PC-3 (cell line): Measurements from ENCODE around the gene KLHL25. TPM values are rescaled to one million over a fixed set of nuclear protein-coding genes. Genes with fewer than 3 reads are reported as not detected.

ENCODE experiments used
- ATAC-seq: fragments of 200-7000 bp; cut with Tn5 transposase; 2 replicates; pipeline ENCODE4 v1.9.1; 2020; ENCODE audit warnings: mild to moderate bottlenecking, moderate library complexity
- BruUV-seq: library from RNA; stranded (reverse); fragments of 400-500 nt; replicated peaks from 2 replicates; lab custom pipeline; 2021; lab: Mats Ljungman, UMichigan
- CTCF ChIA-PET: fragments of 300-600 bp; sonication (Branson Sonifier 250); formaldehyde crosslinking; loops from one replicate; lab custom pipeline; 2022; ENCODE audit warnings: antibody characterized with exemption; lab: Charles Lee
- POLR2A ChIA-PET: fragments of 300-600 bp; sonication (Branson Sonifier 250); formaldehyde crosslinking; loops from one replicate; lab custom pipeline; 2022; ENCODE audit warnings: antibody characterized with exemption; ENCODE audit not compliant: unreplicated experiment; lab: Charles Lee
- DNase-seq: peaks from one replicate; pipeline ENCODE4 v3.0.0-alpha.2; 2015
- H2AFZ ChIP-seq: fragments of 300-600 bp; sonication (generic); 2 replicates; pipeline ENCODE4 v1.6.0; 2016; ENCODE audit warnings: antibody characterized with exemption, low read length
- H3F3A ChIP-seq: fragments of 300-600 bp; sonication (generic); one replicate; pipeline ENCODE4 v1.6.0; 2017; ENCODE audit warnings: antibody characterized with exemption, low read length, control low read depth, mild to moderate bottlenecking; ENCODE audit not compliant: unreplicated experiment
- H3K27ac ChIP-seq: fragments of 300-600 bp; sonication (generic); 2 replicates; pipeline ENCODE4 v1.5.1; 2016; ENCODE audit warnings: mild to moderate bottlenecking, low read length
- H3K27me3 ChIP-seq: fragments of 300-600 bp; sonication (generic); 2 replicates; pipeline ENCODE4 v1.6.1; 2016; ENCODE audit warnings: low read length, mixed read lengths
- H3K36me3 ChIP-seq: fragments of 300-600 bp; sonication (generic); 2 replicates; pipeline ENCODE4 v1.6.1; 2016; ENCODE audit warnings: low read depth, mixed run types, low read length, mixed read lengths
- H3K4me1 ChIP-seq: fragments of 300-600 bp; sonication (generic); 2 replicates; pipeline ENCODE4 v1.5.1; 2016; ENCODE audit warnings: low read length; ENCODE audit not compliant: insufficient read depth
- H3K4me2 ChIP-seq: fragments of 300-600 bp; sonication (generic); 2 replicates; pipeline ENCODE4 v1.6.0; 2016; ENCODE audit warnings: low read length
- H3K4me3 ChIP-seq: fragments of 300-600 bp; sonication (generic); 2 replicates; pipeline ENCODE4 v1.5.1; 2016; ENCODE audit warnings: mild to moderate bottlenecking, low read length, mixed read lengths
- H3K79me2 ChIP-seq: fragments of 300-600 bp; sonication (generic); 2 replicates; pipeline ENCODE4 v1.6.1; 2017; ENCODE audit warnings: low read length, mixed read lengths
- H3K9ac ChIP-seq: fragments of 300-600 bp; sonication (generic); 2 replicates; pipeline ENCODE4 v1.6.0; 2016; ENCODE audit warnings: mild to moderate bottlenecking, low read length
- H3K9me2 ChIP-seq: fragments of 300-600 bp; sonication (generic); replicated peaks from 2 replicates; pipeline ENCODE4 v1.6.1; 2016; ENCODE audit warnings: mixed run types, low read length, mixed read lengths
- H3K9me3 ChIP-seq: fragments of 300-600 bp; sonication (generic); 2 replicates; pipeline ENCODE4 v1.6.1; 2016; ENCODE audit warnings: low read length, mixed read lengths
- H4K20me1 ChIP-seq: fragments of 300-600 bp; sonication (generic); 2 replicates; pipeline ENCODE4 v1.6.1; 2016; ENCODE audit warnings: low read length, mixed read lengths
- EZH2 ChIP-seq: fragments of 300-600 bp; sonication (generic); IDR thresholded peaks from one replicate; pipeline ENCODE4 v1.6.1; 2017; ENCODE audit warnings: antibody characterized with exemption, mild to moderate bottlenecking, low read length; ENCODE audit not compliant: unreplicated experiment
- EZH2phosphoT487 ChIP-seq: fragments of 300-600 bp; sonication (generic); IDR thresholded peaks from 2 replicates; pipeline ENCODE4 v1.6.1; 2018; ENCODE audit warnings: mild to moderate bottlenecking, antibody characterized with exemption, low read length, borderline replicate concordance
- intact Hi-C: fragments of 100-400 bp; cut with micrococcal nuclease; formaldehyde crosslinking; loops from 2 replicates; pipeline ENCODE4 v1.9.0; 2023
- total RNA-seq: library from RNA; depleted of rRNA; stranded (reverse); fragments of >200 nt; gene quantifications from 2 replicates; pipeline ENCODE4 v1.2.3, GENCODE V29; 2014
- TF ChIP-seq, protein P1 (sequence below): fragments of 300-600 bp; sonication (generic); conservative IDR thresholded peaks from 2 replicates; pipeline ENCODE4 v1.5.1; 2017; ENCODE audit warnings: antibody characterized with exemption, low read depth, mild to moderate bottlenecking, low read length

Gene KLHL25
- total RNA-seq, 1 experiment from 2014 or later = 7.2 TPM

DNA sequence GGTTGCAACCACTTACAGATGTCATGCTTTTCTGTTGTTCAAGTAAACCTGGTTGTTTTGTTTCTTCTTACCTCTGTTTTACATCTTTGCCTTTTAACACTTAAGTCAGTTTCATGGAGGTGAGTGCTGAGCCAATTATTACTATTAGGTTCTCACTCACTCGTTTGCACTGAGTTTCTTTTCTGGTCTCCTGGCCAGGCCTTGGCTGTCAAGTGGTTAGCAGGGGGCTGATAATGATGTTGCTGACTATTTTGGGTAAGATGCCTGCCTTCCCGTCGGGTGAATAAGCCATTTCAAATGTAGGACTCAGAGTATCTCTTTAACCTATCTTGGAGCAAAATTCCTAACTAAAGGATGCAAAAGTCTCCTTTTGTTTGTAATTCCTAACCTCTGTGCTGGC, 78.5 kb downstream of the KLHL25 start:
- TF ChIP-seq EZH2phosphoT487 = no peak
- TF ChIP-seq, protein P1, sequence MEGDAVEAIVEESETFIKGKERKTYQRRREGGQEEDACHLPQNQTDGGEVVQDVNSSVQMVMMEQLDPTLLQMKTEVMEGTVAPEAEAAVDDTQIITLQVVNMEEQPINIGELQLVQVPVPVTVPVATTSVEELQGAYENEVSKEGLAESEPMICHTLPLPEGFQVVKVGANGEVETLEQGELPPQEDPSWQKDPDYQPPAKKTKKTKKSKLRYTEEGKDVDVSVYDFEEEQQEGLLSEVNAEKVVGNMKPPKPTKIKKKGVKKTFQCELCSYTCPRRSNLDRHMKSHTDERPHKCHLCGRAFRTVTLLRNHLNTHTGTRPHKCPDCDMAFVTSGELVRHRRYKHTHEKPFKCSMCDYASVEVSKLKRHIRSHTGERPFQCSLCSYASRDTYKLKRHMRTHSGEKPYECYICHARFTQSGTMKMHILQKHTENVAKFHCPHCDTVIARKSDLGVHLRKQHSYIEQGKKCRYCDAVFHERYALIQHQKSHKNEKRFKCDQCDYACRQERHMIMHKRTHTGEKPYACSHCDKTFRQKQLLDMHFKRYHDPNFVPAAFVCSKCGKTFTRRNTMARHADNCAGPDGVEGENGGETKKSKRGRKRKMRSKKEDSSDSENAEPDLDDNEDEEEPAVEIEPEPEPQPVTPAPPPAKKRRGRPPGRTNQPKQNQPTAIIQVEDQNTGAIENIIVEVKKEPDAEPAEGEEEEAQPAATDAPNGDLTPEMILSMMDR = no peak
- TF ChIP-seq EZH2 = no peak
- H3F3A ChIP-seq = no peaks in the 10 kb centered on the region
- no peaks in the 10 kb centered on the region for H4K20me1 ChIP-seq
- no peaks in the 10 kb centered on the region for H3K4me1 ChIP-seq
- ChIA-PET CTCF (no interaction called here), POLR2A (no interaction called here)
- H3K27me3 ChIP-seq = no peaks in the 10 kb centered on the region
- H3K27ac ChIP-seq = no peak overlapping the region
- no peaks in the 10 kb centered on the region for H3K9me2 ChIP-seq
- no peak overlapping the region for H2AFZ ChIP-seq
- H3K9ac ChIP-seq = no peak overlapping the region
- no peak overlapping the region for H3K4me3 ChIP-seq
- ATAC-seq (no peak), DNase-seq (no peak)
- no peaks in the 10 kb centered on the region for H3K9me3 ChIP-seq
- intact Hi-C loops = no loop called here
- peaks cover 9% of the 10 kb centered on the region; the same call in 1 of the 2 replicates for H3K36me3 ChIP-seq
- no peak overlapping the region for H3K4me2 ChIP-seq
- no TSS peak for BruUV-seq
- H3K79me2 ChIP-seq = no peaks in the 10 kb centered on the region

GRCh38 chr15:85711580-85712192, 83.0 kb downstream of the KLHL25 start:
- DNase-seq = no peak
- H3K9me3 ChIP-seq = no peaks in the 10 kb centered on the region
- no peak overlapping the region for H3K4me2 ChIP-seq
- H3K4me1 ChIP-seq = no peaks in the 10 kb centered on the region
- H3K27ac ChIP-seq = no peak overlapping the region
- intact Hi-C loops = no loop called here
- no peaks in the 10 kb centered on the region for H4K20me1 ChIP-seq
- H3K9ac ChIP-seq = no peak overlapping the region
- H3K9me2 ChIP-seq = no peaks in the 10 kb centered on the region
- H3K79me2 ChIP-seq = no peaks in the 10 kb centered on the region
- no peak overlapping the region for H3K4me3 ChIP-seq
- no peaks in the 10 kb centered on the region for H3K36me3 ChIP-seq
- TF ChIP-seq, protein P1 = no peak
- no peak for TF ChIP-seq EZH2
- TF ChIP-seq EZH2phosphoT487 = no peak
- ChIA-PET CTCF (no interaction called here), POLR2A (no interaction called here)
- H2AFZ ChIP-seq = no peak overlapping the region
- no TSS peak for BruUV-seq
- H3F3A ChIP-seq = no peaks in the 10 kb centered on the region
- H3K27me3 ChIP-seq = no peaks in the 10 kb centered on the region
- ATAC-seq = no peak

DNA sequence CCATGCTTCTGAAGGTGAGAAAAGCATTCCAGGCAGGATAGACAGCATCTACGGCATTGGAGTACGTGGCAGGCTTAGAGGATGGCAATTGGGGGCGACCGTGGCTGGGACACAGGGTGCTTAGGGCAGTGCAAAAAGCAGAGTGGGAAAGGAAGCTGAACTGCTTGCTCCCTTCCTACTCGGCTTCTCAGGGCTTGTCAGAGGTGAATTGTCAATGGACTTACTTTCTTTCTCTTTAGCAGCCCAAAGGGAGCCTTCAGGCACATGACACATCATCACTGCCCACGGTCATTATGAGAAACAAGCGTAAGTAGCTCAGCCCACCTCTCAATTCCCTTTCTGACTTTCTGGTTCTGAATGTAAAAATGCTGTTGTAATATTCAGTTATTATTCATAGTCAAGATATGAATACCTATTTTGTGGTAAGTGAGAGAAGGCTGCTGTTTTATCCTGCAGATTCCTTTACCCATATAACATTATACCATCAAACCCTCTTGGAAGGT, 84.3 kb downstream of the KLHL25 start:
- POLR2A ChIA-PET = interaction anchor here (0.7 kb wide), 1 partner anchor 14 kb away, joined by 6 read pairs; no protein-coding TSS in a partner anchor
- no peaks in the 10 kb centered on the region for H4K20me1 ChIP-seq
- no peak overlapping the region for H3K4me2 ChIP-seq
- no peaks in the 10 kb centered on the region for H3K9me3 ChIP-seq
- DNase-seq (no peak), ATAC-seq (no peak)
- H3K4me3 ChIP-seq = no peak overlapping the region
- TF ChIP-seq EZH2phosphoT487 (no peak), EZH2 (no peak)
- TF ChIP-seq, protein P1 = no peak
- H3K79me2 ChIP-seq = no peaks in the 10 kb centered on the region
- intact Hi-C loops = no loop called here
- CTCF ChIA-PET = no interaction called here
- H3K9me2 ChIP-seq = no peaks in the 10 kb centered on the region
- BruUV-seq = no TSS peak
- no peak overlapping the region for H3K27ac ChIP-seq
- no peaks in the 10 kb centered on the region for H3K4me1 ChIP-seq
- no peak overlapping the region for H2AFZ ChIP-seq
- no peaks in the 10 kb centered on the region for H3K27me3 ChIP-seq
- H3K36me3 ChIP-seq = no peaks in the 10 kb centered on the region
- H3F3A ChIP-seq = no peaks in the 10 kb centered on the region
- H3K9ac ChIP-seq = no peak overlapping the region
